AG10803 (cell line): ENCODE data around the gene PHKB.

Experiments
- DNase-seq: peaks from one replicate; pipeline ENCODE4 v3.0.0; 2010; ENCODE audit warnings: low read depth
- H3K4me3 ChIP-seq: 2 replicates; pipeline ENCODE4 v1.5.1; 2011; ENCODE audit warnings: mild to moderate bottlenecking, low read length, control low read depth
- CTCF ChIP-seq: conservative IDR thresholded peaks from 2 replicates; pipeline ENCODE4 v1.5.1; 2011; ENCODE audit warnings: mild to moderate bottlenecking, low read length, control low read depth, inconsistent platforms

Gene PHKB

GRCh38 chr16:47722046-47722445, 260.9 kb downstream of the PHKB start:
- no peak overlapping the region for H3K4me3 ChIP-seq
- TF ChIP-seq CTCF = no peak
- no peak for DNase-seq

GRCh38 chr16:47724115-47724785, 263.1 kb downstream of the PHKB start:
- H3K4me3 ChIP-seq = no peak overlapping the region
- DNase-seq = no peak
- no peak for TF ChIP-seq CTCF

- no peak overlapping the region for H3K4me3 ChIP-seq
- no peak for DNase-seq
- no peak for TF ChIP-seq CTCF
Measured at GRCh38 chr16:47725188-47725695, 264.1 kb downstream of the PHKB start.

GRCh38 chr16:47726031-47726675, 265.0 kb downstream of the PHKB start:
- no peak overlapping the region for H3K4me3 ChIP-seq
- no peak for DNase-seq
- TF ChIP-seq CTCF = no peak

GRCh38 chr16:47727131-47727530, 266.0 kb downstream of the PHKB start:
- no peak for TF ChIP-seq CTCF
- DNase-seq = no peak
- no peak overlapping the region for H3K4me3 ChIP-seq

GRCh38 chr16:47728205-47728604, 267.1 kb downstream of the PHKB start:
- TF ChIP-seq CTCF = no peak
- DNase-seq = no peak
- no peak overlapping the region for H3K4me3 ChIP-seq

GRCh38 chr16:47729701-47730100, 268.6 kb downstream of the PHKB start:
- H3K4me3 ChIP-seq = no peak overlapping the region
- DNase-seq = no peak
- no peak for TF ChIP-seq CTCF
